Measurements from ENCODE around the gene TNFRSF11A. TPM values are rescaled to one million over a fixed set of nuclear protein-coding genes. Genes with fewer than 3 reads are reported as not detected.

TNFRSF11A gene
- total RNA-seq = 2.7 TPM

GRCh38 chr18:62324917-62325805 is at the start of gene TNFRSF11A:
TNFRSF11A (plus strand) TSS chr18:62325310; CDS start chr18:62325353, 43 bp downstream.
- DNase-seq (ENCODE audit: low spot score) = no peak
- intact Hi-C loops (cut with DNase I) = no loop called here
- ATAC-seq = peak; percentile 48

GRCh38 chr18:62277045-62277444 is 48.1 kb upstream of the TNFRSF11A start:
- intact Hi-C loops (cut with DNase I) = no loop called here
- DNase-seq (ENCODE audit: low spot score) (no peak), ATAC-seq (no peak)

DNA sequence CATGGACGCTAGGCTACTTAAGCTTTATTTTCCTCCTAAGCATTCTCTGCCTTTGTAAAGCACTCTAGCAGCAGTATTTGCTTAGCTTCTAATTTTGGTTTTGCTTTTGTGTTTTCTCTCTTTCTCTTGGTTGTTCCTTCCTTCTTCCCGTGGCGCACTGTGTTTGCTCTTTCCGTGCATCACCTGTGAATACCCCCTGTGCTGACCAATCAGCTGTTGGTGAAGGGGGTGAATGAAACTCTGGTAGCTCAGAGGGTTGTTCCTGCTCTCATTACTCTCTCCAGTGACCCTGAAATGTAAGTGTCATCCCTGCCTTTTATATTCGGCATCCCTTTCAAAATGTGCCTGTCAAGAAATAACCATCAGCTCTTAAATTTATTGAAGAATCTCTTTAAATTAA is 45.5 kb upstream of the TNFRSF11A start:
- DNase-seq (ENCODE audit: low spot score) (no peak), ATAC-seq (no peak)
- intact Hi-C loops (cut with DNase I) = no loop called here

DNA sequence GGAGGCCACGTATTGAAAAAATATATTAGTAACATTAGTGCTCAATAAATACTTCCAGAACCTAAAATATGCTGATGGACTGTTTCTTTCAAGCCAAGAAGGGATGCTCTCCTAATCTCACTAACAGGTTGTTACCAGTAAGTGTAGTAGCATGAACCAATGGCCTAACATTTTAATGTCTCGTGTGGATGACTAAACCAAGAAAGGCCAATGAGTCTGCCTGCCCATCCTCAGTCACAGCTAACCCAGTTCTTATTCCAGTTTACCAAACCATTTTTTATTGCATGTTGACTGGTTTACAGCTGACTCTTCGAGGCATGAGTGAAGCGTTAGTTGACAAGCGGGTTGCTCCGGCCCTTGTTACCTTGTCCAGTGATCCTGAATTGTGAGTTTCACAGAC is 45.1 kb upstream of the TNFRSF11A start:
- no peak for DNase-seq (ENCODE audit: low spot score)
- no peak for ATAC-seq
- intact Hi-C loops (cut with DNase I) = no loop called here

DNA sequence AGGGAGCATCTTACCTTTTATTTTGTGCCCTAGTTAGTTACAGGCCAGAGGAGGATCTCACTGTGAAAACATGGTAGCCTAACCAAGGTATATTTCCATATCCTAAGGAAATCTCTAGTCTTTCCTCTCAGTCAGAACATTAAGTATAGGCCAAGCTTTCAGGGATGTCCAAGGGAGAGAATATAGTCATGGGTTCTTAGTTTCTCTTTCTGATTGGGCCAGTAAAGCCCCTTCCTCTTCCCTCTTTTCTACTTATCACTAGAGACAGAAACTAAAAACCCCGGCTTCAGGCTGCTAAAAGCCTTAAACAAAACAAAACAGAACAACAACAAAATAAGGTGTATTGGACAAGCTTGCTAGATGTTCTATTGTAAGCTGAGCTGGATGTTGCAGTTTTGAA is 44.3 kb upstream of the TNFRSF11A start:
- DNase-seq (ENCODE audit: low spot score) (no peak), ATAC-seq (no peak)
- intact Hi-C loops (cut with DNase I) = no loop called here

GRCh38 chr18:62281684-62282083 is 43.4 kb upstream of the TNFRSF11A start:
- ATAC-seq = no peak
- DNase-seq (ENCODE audit: low spot score) = no peak
- intact Hi-C loops (cut with DNase I) = no loop called here

DNA sequence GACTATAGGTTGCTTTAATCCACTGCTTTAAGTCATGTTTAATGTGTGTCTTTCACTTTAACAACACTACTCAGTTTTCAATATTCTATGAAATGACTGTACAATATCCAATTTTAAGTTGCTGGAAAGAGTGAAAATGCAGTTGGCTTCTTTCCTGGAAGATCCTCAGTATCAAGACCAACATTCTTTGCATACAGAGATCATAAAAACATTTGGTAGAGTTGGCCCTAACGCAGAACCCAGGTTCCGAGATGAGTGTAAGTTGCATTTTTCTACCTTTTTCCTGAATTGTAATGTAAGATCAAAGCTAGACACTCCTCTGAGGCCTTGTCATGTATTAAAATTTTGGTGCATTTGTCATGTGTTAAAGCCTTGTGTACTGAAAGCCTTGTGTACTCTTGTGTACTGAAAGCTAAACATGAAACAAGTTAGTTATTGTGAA is 42.9 kb upstream of the TNFRSF11A start:
- DNase-seq (ENCODE audit: low spot score) (no peak), ATAC-seq (no peak)
- intact Hi-C loops (cut with DNase I) = no loop called here

- ATAC-seq (no peak), DNase-seq (ENCODE audit: low spot score) (no peak)
- intact Hi-C loops (cut with DNase I) = no loop called here
Observed at GRCh38 chr18:62284637-62285036, 40.5 kb upstream of the TNFRSF11A start.

DNA sequence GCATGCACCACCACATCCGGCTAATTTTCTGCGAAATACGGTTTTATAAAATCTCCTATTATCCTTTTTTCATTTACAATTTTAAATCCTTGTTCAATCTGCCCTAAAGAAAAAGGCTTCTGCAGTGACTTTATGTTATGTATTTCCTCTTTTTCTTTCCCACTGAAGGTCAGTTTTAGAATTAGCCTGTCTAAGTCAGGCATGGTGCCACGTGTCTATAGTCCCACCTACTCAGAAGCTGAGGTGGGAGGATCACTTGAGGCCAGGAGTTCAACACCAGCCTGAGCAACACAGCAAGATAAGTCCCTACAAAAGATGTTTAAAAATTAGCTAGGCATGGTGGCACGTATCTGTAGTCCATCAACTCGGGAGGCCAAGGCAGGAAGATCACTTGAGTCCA is 39.8 kb upstream of the TNFRSF11A start:
- intact Hi-C loops (cut with DNase I) = no loop called here
- ATAC-seq (no peak), DNase-seq (ENCODE audit: low spot score) (no peak)

- intact Hi-C loops (cut with DNase I) = no loop called here
Observed at GRCh38 chr18:62287781-62288664, 37.1 kb upstream of the TNFRSF11A start.

GRCh38 chr18:62288665-62289008 is 36.5 kb upstream of the TNFRSF11A start:
- intact Hi-C loops (cut with DNase I) = no loop called here
- no peak for DNase-seq (ENCODE audit: low spot score)
- ATAC-seq = no peak

More at GRCh38 chr18:62287781-62288664, 37.1 kb upstream of the TNFRSF11A start:
- ATAC-seq = no peak
- no peak for DNase-seq (ENCODE audit: low spot score)

- intact Hi-C loops (cut with DNase I) = no loop called here
- ATAC-seq = no peak
- no peak for DNase-seq (ENCODE audit: low spot score)
Observed at GRCh38 chr18:62289047-62289446, 36.1 kb upstream of the TNFRSF11A start.

GRCh38 chr18:62294073-62294472 is 31.0 kb upstream of the TNFRSF11A start:
- ATAC-seq (no peak), DNase-seq (ENCODE audit: low spot score) (no peak)
- intact Hi-C loops (cut with DNase I) = no loop called here

- no peak for ATAC-seq
- DNase-seq (ENCODE audit: low spot score) = no peak
- intact Hi-C loops (cut with DNase I) = no loop called here
Observed at GRCh38 chr18:62300359-62300963, 24.6 kb upstream of the TNFRSF11A start.

- DNase-seq (ENCODE audit: low spot score) = no peak
- intact Hi-C loops (cut with DNase I) = no loop called here
- ATAC-seq = no peak
Observed at GRCh38 chr18:62301322-62301721, 23.8 kb upstream of the TNFRSF11A start.

DNA sequence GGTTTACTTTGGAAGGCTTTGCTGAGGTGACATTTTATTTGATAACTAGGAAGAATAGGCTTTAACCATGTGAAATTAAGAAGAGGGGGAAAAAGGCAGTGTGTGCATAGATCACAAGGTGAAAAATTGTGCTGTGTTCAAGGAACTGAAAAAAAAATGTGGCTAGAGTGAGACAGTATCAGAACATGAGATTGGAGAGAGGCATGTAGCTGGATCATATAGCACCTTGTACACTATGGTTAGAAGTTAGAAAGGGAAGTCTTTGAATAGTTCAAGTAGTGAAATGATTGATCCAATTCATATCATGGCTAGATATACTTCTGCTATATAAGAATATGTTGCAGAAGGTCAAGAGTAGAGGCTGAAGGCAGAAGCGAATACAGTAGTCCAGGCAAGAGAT is 12.3 kb upstream of the TNFRSF11A start:
- DNase-seq (ENCODE audit: low spot score) (no peak), ATAC-seq (no peak)
- intact Hi-C loops (cut with DNase I) = no loop called here

DNA sequence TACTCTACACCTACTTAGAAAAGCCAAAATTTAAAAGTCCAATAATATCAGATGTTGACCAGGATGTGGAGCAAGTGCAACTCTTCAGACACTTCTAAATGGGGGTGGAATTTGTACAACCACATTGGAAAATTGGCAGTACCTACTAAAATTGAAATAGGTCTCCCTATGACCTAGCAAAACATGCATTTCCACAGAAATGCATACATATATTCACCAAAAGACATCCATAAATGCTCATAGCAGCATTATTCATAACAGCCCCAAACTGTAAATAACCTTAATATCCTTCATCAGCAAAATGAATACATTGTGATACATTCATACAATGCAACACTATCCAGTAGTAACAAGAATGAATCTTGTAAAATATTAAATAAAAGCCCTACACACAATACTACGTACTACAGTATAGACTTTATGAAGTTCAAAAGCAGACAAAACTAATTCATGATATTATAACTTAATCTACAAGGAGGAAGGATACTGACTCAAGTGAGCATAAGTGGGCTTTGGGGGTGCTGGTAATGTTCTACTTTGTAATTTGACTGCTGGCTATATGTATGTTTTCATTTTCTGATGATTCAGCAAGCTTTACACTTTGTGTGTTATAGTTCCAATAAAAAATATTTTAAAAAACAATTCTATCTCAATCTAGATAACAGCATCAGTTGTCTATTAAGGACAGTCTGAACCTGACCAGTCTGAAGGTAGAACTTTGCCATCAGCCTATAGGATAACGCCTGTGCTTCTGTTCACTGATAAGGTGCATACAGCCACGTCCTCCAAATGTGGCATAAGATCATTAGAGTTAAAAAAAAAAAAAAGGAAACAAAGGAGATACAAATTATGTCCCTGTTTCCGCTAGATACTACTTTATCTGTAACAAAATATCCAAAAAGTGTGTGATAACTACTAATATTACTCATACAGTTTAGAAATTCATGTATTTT is 6.6 kb upstream of the TNFRSF11A start:
- DNase-seq (ENCODE audit: low spot score) (no peak), ATAC-seq (no peak)
- intact Hi-C loops (cut with DNase I) = no loop called here

DNA sequence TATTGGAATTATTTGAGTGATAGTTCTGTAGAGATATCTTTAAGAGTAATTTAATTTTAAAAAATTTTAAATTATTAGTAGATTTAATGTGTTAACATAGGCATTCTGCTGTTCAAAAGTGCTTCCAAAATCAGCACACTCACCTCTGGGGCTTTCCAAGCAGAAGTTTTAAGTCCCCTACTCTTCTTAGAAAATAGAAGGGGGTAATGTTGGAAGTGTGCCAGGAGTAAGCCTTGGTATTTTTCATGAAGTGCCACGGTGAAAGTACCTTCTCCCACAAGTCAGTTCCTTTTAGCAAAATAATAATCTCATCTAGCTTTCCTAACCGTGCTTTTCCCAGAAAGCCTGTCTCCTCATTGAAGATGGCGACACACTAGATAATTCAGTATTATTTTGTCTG is 3.9 kb upstream of the TNFRSF11A start:
- no peak for DNase-seq (ENCODE audit: low spot score)
- intact Hi-C loops (cut with DNase I) = no loop called here
- ATAC-seq = no peak

All from sciatic nerve (tissue), 2 donors.